Measurements from ENCODE around the gene ARAP1.

The ARAP1 gene

GRCh38 chr11:72760539-72761405 lies 8.6 kb upstream of the ARAP1 start:
- Histone ChIP-seq H3K9ac (ENCODE audit: insufficient read length) (no peak overlapping the region), H3K9me3 (ENCODE audit: low read depth, low read length) (no peaks in the 10 kb centered on the region), H3K27ac (no peak overlapping the region), H3K36me3 (ENCODE audit: insufficient read depth, low read length) (no peaks in the 10 kb centered on the region), H3K4me3 (no peak overlapping the region)
- TF ChIP-seq FOXP2 (optimal IDR thresholded peaks at IDR 0.05; ENCODE audit: control extremely low read depth, extremely low read length, insufficient read depth) (no peak), EZH2 (IDR thresholded peaks at IDR 0.05) (no peak), POLR2AphosphoS5 (IDR thresholded peaks at IDR 0.05; ENCODE audit: borderline replicate concordance, low read depth, low read length) (no peak)
- no peak for DNase-seq (ENCODE audit: low read depth, low spot score)

- no peak overlapping the region for H3K27ac ChIP-seq
- H3K9ac ChIP-seq (ENCODE audit: insufficient read length): no peak overlapping the region
- no peak for TF ChIP-seq FOXP2 (optimal IDR thresholded peaks at IDR 0.05; ENCODE audit: control extremely low read depth, extremely low read length, insufficient read depth)
- no peak for TF ChIP-seq POLR2AphosphoS5 (IDR thresholded peaks at IDR 0.05; ENCODE audit: borderline replicate concordance, low read depth, low read length)
- TF ChIP-seq EZH2 (IDR thresholded peaks at IDR 0.05): no peak
- no peaks in the 10 kb centered on the region for H3K36me3 ChIP-seq (ENCODE audit: insufficient read depth, low read length)
- no peak for DNase-seq (ENCODE audit: low read depth, low spot score)
- no peaks in the 10 kb centered on the region for H3K9me3 ChIP-seq (ENCODE audit: low read depth, low read length)
- H3K4me3 ChIP-seq: no peak overlapping the region
Measured at GRCh38 chr11:72759468-72759985, 7.3 kb upstream of the ARAP1 start.

GRCh38 chr11:72758690-72759389 lies 6.6 kb upstream of the ARAP1 start:
- H3K4me3 ChIP-seq: no peak overlapping the region
- H3K27ac ChIP-seq: no peak overlapping the region
- H3K9ac ChIP-seq (ENCODE audit: insufficient read length): no peak overlapping the region
- H3K36me3 ChIP-seq (ENCODE audit: insufficient read depth, low read length): no peaks in the 10 kb centered on the region
- H3K9me3 ChIP-seq (ENCODE audit: low read depth, low read length): no peaks in the 10 kb centered on the region
- DNase-seq (ENCODE audit: low read depth, low spot score): no peak
- TF ChIP-seq FOXP2 (optimal IDR thresholded peaks at IDR 0.05; ENCODE audit: control extremely low read depth, extremely low read length, insufficient read depth) (no peak), POLR2AphosphoS5 (IDR thresholded peaks at IDR 0.05; ENCODE audit: borderline replicate concordance, low read depth, low read length) (no peak)

GRCh38 chr11:72758304-72758689 lies 6.1 kb upstream of the ARAP1 start:
- no peaks in the 10 kb centered on the region for H3K9me3 ChIP-seq (ENCODE audit: low read depth, low read length)
- H3K9ac ChIP-seq (ENCODE audit: insufficient read length): no peak overlapping the region
- DNase-seq (ENCODE audit: low read depth, low spot score): no peak
- no peak overlapping the region for H3K4me3 ChIP-seq
- H3K27ac ChIP-seq: no peak overlapping the region
- TF ChIP-seq FOXP2 (optimal IDR thresholded peaks at IDR 0.05; ENCODE audit: control extremely low read depth, extremely low read length, insufficient read depth): no peak
- no peak for TF ChIP-seq EZH2 (IDR thresholded peaks at IDR 0.05)
- TF ChIP-seq POLR2AphosphoS5 (IDR thresholded peaks at IDR 0.05; ENCODE audit: borderline replicate concordance, low read depth, low read length): no peak
- H3K36me3 ChIP-seq (ENCODE audit: insufficient read depth, low read length): no peaks in the 10 kb centered on the region

GRCh38 chr11:72755713-72756285 lies 3.6 kb upstream of the ARAP1 start:
- Histone ChIP-seq H3K4me3 (no peak overlapping the region), H3K27ac (no peak overlapping the region), H3K9me3 (ENCODE audit: low read depth, low read length) (no peaks in the 10 kb centered on the region), H3K36me3 (ENCODE audit: insufficient read depth, low read length) (no peaks in the 10 kb centered on the region), H3K9ac (ENCODE audit: insufficient read length) (no peak overlapping the region)
- no peak for TF ChIP-seq FOXP2 (optimal IDR thresholded peaks at IDR 0.05; ENCODE audit: control extremely low read depth, extremely low read length, insufficient read depth)
- TF ChIP-seq EZH2 (IDR thresholded peaks at IDR 0.05): no peak
- TF ChIP-seq POLR2AphosphoS5 (IDR thresholded peaks at IDR 0.05; ENCODE audit: borderline replicate concordance, low read depth, low read length): no peak
- DNase-seq (ENCODE audit: low read depth, low spot score): no peak

GRCh38 chr11:72754544-72755155 lies 2.4 kb upstream of the ARAP1 start:
- H3K9ac ChIP-seq (ENCODE audit: insufficient read length): no peak overlapping the region
- TF ChIP-seq EZH2 (IDR thresholded peaks at IDR 0.05) (no peak), POLR2AphosphoS5 (IDR thresholded peaks at IDR 0.05; ENCODE audit: borderline replicate concordance, low read depth, low read length) (no peak), FOXP2 (optimal IDR thresholded peaks at IDR 0.05; ENCODE audit: control extremely low read depth, extremely low read length, insufficient read depth) (no peak)
- H3K27ac ChIP-seq: no peak overlapping the region
- H3K9me3 ChIP-seq (ENCODE audit: low read depth, low read length): no peaks in the 10 kb centered on the region
- DNase-seq (ENCODE audit: low read depth, low spot score): no peak
- no peaks in the 10 kb centered on the region for H3K36me3 ChIP-seq (ENCODE audit: insufficient read depth, low read length)
- H3K4me3 ChIP-seq: no peak overlapping the region

GRCh38 chr11:72754149-72754543 lies 1.9 kb upstream of the ARAP1 start:
- no peaks in the 10 kb centered on the region for H3K36me3 ChIP-seq (ENCODE audit: insufficient read depth, low read length)
- no peak overlapping the region for H3K9ac ChIP-seq (ENCODE audit: insufficient read length)
- no peak for TF ChIP-seq FOXP2 (optimal IDR thresholded peaks at IDR 0.05; ENCODE audit: control extremely low read depth, extremely low read length, insufficient read depth)
- no peak for TF ChIP-seq EZH2 (IDR thresholded peaks at IDR 0.05)
- no peak for TF ChIP-seq POLR2AphosphoS5 (IDR thresholded peaks at IDR 0.05; ENCODE audit: borderline replicate concordance, low read depth, low read length)
- H3K4me3 ChIP-seq: no peak overlapping the region
- H3K27ac ChIP-seq: 0 out of 2 replicates have a peak overlapping the region, but pooled peaks have one; percentile 25
- no peaks in the 10 kb centered on the region for H3K9me3 ChIP-seq (ENCODE audit: low read depth, low read length)
- DNase-seq (ENCODE audit: low read depth, low spot score): no peak
